OCI-LY7 (cell line): Measurements from ENCODE around the gene MDH2.

Source experiments
- EZH2phosphoT487 ChIP-seq: fragments of 200-600 bp; sonication (generic); IDR thresholded peaks from 2 replicates; pipeline ENCODE4 v1.6.1; 2018; ENCODE audit warnings: low read depth, borderline replicate concordance, mild to moderate bottlenecking, mixed run types, antibody characterized with exemption, low read length, moderate library complexity, mixed read lengths
- TF ChIP-seq, protein P1 (sequence below): fragments of 200-600 bp; sonication (generic); conservative IDR thresholded peaks from 2 replicates; pipeline ENCODE4 v1.5.1; 2014; ENCODE audit warnings: mild to moderate bottlenecking, antibody characterized with exemption, low read length, moderate library complexity, mixed read lengths

DNA sequence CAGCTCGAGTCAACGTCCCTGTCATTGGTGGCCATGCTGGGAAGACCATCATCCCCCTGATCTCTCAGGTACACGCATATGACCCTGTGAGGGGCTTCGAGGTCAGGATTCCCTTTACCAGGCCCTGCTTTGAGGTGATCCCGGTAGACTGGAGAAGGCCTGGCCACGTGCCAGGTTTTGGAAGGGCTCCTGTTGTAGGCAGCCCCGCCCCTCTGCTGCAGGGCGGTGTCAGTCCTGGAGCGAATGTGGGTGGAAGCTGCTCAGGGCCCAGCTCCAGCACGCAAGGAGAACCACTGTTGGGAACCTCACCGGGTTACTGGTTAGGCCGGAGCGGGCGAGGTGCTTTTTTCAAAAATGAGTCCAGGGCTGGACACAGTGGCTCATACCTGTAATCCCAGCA, 15.6 kb downstream of the MDH2 start:
- TF ChIP-seq, protein P1, sequence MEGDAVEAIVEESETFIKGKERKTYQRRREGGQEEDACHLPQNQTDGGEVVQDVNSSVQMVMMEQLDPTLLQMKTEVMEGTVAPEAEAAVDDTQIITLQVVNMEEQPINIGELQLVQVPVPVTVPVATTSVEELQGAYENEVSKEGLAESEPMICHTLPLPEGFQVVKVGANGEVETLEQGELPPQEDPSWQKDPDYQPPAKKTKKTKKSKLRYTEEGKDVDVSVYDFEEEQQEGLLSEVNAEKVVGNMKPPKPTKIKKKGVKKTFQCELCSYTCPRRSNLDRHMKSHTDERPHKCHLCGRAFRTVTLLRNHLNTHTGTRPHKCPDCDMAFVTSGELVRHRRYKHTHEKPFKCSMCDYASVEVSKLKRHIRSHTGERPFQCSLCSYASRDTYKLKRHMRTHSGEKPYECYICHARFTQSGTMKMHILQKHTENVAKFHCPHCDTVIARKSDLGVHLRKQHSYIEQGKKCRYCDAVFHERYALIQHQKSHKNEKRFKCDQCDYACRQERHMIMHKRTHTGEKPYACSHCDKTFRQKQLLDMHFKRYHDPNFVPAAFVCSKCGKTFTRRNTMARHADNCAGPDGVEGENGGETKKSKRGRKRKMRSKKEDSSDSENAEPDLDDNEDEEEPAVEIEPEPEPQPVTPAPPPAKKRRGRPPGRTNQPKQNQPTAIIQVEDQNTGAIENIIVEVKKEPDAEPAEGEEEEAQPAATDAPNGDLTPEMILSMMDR = no peak
- no peak for TF ChIP-seq EZH2phosphoT487
